ENCODE results near the gene CDH4.

CDH4 gene

DNA sequence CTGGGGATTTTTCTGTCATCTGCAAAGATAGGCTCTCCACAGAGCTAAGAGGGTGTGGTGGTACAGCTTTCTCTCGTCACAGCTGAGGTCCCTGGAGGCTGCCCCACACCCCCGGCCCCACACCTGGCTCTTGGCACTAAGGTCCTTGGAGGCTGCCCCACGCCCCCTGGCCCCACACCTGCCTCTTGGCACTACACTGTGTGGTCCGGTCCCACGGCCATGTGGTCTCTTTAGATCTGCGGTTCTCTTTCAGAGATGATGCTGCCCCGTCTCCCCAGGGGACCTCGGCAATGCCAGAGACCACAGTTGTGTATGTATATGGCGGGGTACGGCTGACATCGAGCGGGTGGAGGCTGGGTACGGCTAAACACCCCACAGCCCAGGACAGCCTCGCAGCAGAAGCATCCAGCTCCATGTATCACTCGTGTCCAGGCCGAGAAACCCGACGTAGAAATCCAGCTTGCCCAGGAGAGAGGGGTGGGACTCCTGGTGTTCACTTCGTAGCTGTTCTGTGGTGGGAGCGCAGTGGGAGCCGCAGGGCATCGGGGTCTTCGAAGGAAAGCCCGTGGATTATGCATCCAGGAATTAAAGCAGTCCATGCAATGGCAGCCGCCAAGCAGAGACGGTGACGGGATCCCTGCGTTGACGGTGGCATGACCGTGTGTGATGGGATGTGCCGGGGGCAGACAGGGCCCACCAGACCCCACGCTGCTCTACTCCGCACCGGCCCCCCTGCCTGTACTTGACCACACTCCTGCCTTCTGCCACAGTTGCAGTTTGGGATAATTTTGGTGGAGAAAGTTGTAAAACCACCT lies 292.1 kb downstream of the CDH4 start:
- no peak for DNase-seq (ENCODE audit: extremely low read depth in 1 of 2, low read depth in 1 of 2)

- no peak for DNase-seq (ENCODE audit: extremely low read depth in 1 of 2, low read depth in 1 of 2)
These were observed 293.1 kb downstream of the CDH4 start for GRCh38 chr20:61544910-61545889.

DNA sequence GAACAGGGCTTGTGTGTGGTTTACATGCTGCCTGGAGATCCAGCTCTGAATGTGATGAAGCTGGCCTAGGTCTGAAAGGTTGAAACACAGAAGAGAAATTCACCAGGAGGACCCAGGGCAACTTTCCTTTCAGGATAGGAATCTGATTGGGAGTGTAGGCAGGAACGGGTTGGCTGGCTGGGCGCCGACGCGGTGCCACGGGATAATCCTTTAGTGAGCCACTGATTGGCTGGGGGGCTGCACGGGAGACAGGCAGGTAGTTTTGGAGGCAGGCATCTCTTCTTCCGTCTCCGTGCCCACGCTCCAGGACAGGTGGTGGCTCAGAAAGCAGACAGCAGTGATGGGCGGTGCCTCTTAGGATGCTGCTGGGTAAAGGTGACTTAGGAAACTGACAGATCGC lies 294.6 kb downstream of the CDH4 start:
- DNase-seq (ENCODE audit: extremely low read depth in 1 of 2, low read depth in 1 of 2) = no peak

GRCh38 chr20:61548069-61548468 lies 296.0 kb downstream of the CDH4 start:
- DNase-seq (ENCODE audit: extremely low read depth in 1 of 2, low read depth in 1 of 2) = no peak

GRCh38 chr20:61549865-61550264 lies 297.8 kb downstream of the CDH4 start:
- no peak for DNase-seq (ENCODE audit: extremely low read depth in 1 of 2, low read depth in 1 of 2)

DNA sequence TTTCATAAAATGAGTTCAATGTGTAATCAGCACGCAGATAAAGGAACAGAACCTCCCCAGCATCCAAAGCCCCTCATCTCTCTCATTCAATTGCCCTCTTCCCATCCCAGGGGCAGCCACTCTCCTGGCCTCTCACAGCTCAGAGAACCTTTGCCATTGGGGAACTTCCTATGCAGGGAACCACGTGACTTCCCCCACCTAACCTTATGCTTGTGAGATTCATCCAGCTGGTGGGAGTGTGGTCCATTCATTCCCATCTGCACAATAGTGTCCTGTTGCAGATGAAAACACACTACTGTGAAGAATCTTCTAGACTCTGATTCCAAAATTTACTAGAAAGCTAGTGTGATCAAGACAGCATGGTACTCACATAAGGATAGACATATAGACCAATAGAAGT lies 299.3 kb downstream of the CDH4 start:
- no peak for DNase-seq (ENCODE audit: extremely low read depth in 1 of 2, low read depth in 1 of 2)

DNA sequence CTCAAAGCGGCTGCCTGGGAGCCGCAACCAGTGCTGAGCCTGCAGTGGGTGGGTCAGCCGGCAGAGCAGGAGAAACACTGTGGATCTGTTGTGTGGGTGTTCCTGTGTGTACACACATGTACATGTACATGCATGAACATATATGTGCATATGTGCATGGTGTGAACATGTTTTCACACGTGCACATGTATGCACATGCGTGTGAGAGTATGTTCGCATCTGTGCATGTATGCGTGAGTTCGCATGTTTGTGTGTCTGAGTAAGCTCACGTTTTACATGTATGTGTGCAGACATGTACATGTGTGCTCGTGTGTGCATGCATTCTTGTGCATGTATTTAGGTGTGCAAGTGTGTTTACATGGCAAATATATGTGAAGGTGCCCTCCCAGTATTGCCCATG lies 302.6 kb downstream of the CDH4 start:
- DNase-seq (ENCODE audit: extremely low read depth in 1 of 2, low read depth in 1 of 2) = no peak

DNA sequence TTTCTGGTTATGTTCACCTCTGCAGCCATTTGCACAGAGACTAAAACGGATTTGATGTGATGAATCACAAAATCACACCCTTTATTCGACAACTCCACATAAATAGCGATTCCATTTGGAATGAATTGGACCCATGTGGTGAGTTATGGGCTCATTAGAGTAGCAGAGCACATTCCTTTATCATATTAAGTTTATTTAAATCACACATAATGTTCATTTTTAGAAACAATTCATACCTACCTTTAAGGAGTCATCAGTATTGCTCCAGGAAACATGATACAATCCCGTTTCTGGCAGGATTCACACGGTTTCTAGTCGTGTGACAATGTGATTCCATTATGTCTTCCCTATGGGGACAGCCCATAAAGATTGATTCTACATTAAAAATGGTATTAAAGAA lies 303.5 kb downstream of the CDH4 start:
- DNase-seq (ENCODE audit: extremely low read depth in 1 of 2, low read depth in 1 of 2) = no peak

DNA sequence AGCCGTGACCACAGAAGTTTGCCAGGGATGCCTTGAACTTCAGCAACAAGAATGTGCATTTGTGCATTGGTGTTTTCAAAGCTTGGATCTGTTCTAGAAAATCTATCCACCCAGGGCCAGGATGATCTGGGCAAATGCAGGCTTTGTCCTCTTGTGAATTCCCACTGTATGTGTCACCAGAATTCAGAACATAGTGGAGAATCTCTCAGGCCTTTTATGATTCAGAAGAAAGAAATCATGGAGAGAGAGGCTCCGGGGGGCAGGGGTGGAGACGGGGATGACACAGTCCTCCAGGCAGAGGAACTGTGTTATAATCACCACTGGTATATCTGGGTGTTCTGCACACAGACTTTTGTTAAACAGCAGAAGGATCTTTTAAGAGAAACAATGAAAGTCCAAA lies 304.1 kb downstream of the CDH4 start:
- no peak for DNase-seq (ENCODE audit: extremely low read depth in 1 of 2, low read depth in 1 of 2)

DNA sequence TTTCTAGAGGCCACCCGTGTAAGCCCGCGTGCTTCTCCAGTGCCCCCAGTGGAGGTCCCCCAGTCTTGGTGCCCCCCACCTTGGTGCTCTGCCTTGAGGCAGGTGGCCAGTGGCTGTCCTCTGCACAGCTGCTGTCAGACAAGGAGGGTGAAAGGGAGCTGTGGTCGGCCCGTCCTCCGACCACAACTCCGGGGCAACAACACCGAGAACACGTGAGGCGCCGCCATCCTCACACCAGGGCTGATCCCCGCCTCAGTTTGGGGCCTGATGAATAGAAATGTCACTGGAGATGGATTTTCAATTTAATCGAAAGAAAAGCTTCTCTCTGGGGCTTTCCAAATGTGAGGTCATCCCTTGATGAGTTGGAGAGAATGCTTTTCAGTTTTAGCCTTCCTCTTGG lies 304.6 kb downstream of the CDH4 start:
- no peak for DNase-seq (ENCODE audit: extremely low read depth in 1 of 2, low read depth in 1 of 2)

DNA sequence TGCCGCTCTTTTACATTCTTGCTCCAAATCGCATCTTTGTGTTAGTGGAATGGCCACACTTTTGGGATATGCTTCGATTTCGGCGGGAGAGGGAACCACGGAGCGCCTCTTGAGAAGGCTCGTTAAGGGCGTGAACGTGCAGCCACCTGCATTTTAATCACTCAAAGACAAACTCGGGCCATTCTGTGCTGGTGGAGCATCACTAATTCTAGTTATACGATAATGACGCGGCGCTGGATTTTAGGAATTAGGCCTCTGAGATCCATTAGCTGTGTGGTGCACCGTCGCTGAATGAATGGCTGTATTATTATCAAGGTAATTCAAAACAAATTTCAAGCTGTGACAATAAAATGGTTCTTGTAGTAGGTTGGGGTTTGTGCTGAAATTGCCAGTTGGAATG lies 305.6 kb downstream of the CDH4 start:
- DNase-seq (ENCODE audit: extremely low read depth in 1 of 2, low read depth in 1 of 2) = no peak

DNA sequence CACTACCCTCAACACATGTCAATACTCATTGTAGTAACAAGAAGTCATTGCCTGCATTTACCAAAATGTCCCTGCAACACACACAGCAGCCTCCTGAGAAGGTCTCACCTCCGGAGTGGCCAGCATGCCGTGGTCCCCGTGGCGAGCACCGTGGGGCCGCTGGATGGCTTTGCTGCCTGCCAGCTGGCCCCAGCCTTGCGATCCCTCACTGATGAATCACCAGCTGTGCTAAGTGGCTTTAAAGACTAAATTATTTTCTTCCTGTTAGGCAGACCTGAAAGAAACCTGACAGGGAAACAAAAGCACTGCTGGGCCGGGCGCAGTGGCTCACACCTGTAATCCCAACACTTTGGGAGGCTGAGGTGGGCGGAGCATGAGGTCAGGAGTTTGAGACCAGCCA lies 306.7 kb downstream of the CDH4 start:
- DNase-seq (ENCODE audit: extremely low read depth in 1 of 2, low read depth in 1 of 2) = no peak

DNA sequence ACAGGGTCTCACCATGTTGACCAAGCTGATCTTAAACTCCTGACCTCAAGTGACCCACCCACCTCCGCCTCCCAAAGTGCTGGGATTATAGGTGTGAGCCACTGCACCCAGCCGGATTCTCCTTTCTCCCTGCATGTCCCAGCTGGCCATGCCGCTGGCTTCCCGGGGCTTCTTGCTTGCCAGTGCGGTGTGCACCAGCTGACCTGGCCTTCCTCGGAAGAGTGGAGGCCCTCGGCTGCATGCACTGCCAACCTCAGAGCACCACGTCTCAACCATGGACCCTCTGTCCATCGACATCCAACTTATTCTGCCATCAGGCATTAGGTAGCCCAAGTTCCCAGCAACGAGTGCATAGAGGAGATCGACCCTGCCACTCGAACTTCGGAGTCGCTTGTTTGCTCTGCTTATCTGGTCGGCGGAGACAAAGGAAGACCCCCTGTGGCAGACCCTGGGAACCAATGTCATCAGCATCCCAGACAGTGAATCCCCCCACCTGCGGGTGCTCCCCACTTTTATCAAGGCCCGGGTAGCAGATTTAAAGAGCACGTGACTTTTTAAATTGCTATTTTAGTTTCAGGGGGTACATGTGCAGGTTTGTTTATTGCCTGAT lies 307.8 kb downstream of the CDH4 start:
- DNase-seq (ENCODE audit: extremely low read depth in 1 of 2, low read depth in 1 of 2) = no peak

- DNase-seq (ENCODE audit: extremely low read depth in 1 of 2, low read depth in 1 of 2) = no peak
These were observed 308.3 kb downstream of the CDH4 start for GRCh38 chr20:61560361-61560853.

GRCh38 chr20:61561111-61561830 lies 309.2 kb downstream of the CDH4 start:
- DNase-seq (ENCODE audit: extremely low read depth in 1 of 2, low read depth in 1 of 2) = no peak

GRCh38 chr20:61562491-61562890 lies 310.4 kb downstream of the CDH4 start:
- DNase-seq (ENCODE audit: extremely low read depth in 1 of 2, low read depth in 1 of 2) = no peak

- no peak for DNase-seq (ENCODE audit: extremely low read depth in 1 of 2, low read depth in 1 of 2)
These were observed 310.9 kb downstream of the CDH4 start for GRCh38 chr20:61562897-61563504.

DNA sequence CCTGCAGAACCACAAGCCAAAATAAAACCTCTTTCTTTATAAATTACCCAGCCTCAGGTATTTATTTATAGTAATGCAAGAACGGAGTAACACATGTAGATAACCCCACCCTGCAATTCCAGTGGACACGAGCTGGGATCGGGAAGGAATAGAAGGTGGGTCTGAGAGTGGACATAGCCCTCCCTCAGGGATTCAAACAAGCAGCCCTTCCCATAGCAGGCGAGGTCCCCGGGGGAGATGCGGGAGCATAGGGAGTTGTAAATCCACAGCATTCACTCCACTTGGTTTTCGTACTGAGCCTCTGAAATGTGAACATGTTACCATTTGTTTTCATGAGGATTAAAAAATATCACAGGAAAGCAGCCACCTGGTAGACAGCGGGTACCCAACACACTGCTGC lies 312.6 kb downstream of the CDH4 start:
- no peak for DNase-seq (ENCODE audit: extremely low read depth in 1 of 2, low read depth in 1 of 2)

DNA sequence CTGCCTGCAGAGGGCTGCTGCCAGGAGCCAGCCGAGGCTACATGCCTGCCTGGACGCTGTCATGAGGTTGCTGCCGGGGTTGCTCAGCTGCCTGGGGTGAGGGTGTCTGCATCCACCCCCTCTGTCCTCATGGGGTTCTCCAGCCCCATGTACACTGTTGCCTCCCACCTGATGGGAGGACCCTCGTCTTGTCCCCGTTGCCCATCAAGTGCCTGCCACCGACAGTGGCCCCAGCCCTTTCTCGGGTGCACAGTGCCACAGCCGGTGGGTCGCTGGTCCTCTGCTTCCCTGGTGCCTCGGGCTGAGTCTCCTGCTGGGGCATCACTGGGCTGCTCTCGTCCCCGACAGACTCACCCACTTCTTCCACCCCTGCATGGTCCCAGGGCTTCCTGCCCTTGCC lies 313.7 kb downstream of the CDH4 start:
- no peak for DNase-seq (ENCODE audit: extremely low read depth in 1 of 2, low read depth in 1 of 2)

- no peak for DNase-seq (ENCODE audit: extremely low read depth in 1 of 2, low read depth in 1 of 2)
These were observed 314.6 kb downstream of the CDH4 start for GRCh38 chr20:61566691-61567090.

All from activated CD8-positive, alpha-beta memory T cell treated with anti-CD3 and anti-CD28 coated beads for 1 hour (primary cell).